Right atrium auricular region (tissue), 2 donors: Measurements from ENCODE around the gene JMJD8. TPM values are rescaled to one million over a fixed set of nuclear protein-coding genes. Genes with fewer than 3 reads are reported as not detected.

ENCODE experiments used
- DNase-seq: peaks from one replicate; pipeline ENCODE4 v3.0.0-alpha.2; 2019; ENCODE audit warnings: low spot score
- H3K27ac ChIP-seq, 2 donors: fragments of 200-600 bp; sonication (generic); 1 replicate in 1 of 2; 2 replicates in 1 of 2; pipeline ENCODE4 v1.5.1; 2016 to 2019
- H3K27me3 ChIP-seq, 2 donors: fragments of 200-600 bp; sonication (generic); one replicate each; pipeline versions ENCODE4 v1.5.1 to v1.6.0; 2017 to 2019
- H3K36me3 ChIP-seq: fragments of 200-600 bp; sonication (generic); one replicate; pipeline ENCODE4 v1.5.1; 2016
- H3K4me1 ChIP-seq, 2 donors: fragments of 200-600 bp; sonication (generic); one replicate each; pipeline versions ENCODE4 v1.5.1 to v1.6.0; 2017 to 2019
- H3K4me3 ChIP-seq, 2 donors: fragments of 200-600 bp; sonication (generic); 1 replicate in 1 of 2; 2 replicates in 1 of 2; pipeline ENCODE4 v1.5.1; 2017 to 2019; ENCODE audit warnings: mild to moderate bottlenecking in 1 of 2, moderate library complexity in 1 of 2
- H3K9me3 ChIP-seq, 2 donors: fragments of 200-600 bp; sonication (generic); one replicate each; pipeline ENCODE4 v1.5.1; 2019
- total RNA-seq, 2 donors: library from RNA; depleted of rRNA; stranded (reverse); fragments of >200 nt; gene quantifications; one replicate each; pipeline ENCODE4 v1.1.0, GENCODE V29; 2016
- TF ChIP-seq, protein P1 (sequence below), 2 donors: fragments of 200-600 bp; sonication (generic); IDR thresholded peaks; one replicate each; pipeline ENCODE4 v1.5.1; 2019; ENCODE audit warnings: antibody characterized with exemption in 2 of 2

JMJD8 gene
- total RNA-seq, 2 donors from 2014 or later, result 76.4 to 82.1 TPM

DNA sequence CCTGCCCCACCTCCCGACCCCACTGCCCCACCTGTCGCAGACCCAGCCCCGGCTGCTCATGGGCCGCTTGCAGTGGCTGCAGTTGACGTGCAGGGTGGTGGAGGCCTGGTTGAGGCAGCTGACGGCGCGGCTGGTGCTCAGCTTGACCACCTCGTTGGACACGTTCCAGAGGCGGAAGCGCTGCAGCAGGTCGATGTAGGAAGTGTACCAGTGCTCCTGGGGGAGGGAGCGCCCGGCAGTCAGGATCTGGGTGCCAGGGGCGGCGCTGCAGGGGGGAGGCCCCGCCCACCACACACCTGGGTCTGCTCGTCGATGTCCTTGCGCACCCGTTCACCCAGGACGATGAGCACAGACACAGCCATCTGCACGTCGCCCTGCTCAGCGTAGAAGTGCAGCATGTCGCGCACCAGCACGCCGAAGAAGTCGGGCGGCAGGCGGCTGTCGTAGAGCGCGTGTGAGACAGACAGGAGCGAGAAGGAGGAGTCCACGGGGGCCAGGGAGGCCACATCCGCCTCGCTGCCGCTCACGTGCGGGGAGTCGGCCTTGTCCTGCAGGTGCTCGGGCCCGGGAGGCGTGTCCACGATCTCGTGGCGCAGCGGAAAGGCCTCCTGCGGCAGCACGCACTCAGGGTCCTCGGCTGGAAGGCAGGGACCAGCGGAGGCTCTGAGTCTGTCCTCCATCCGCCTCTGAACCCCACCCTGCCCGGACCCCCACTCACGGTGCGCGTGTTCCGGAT lies 995 bp upstream of the JMJD8 start:
- TF ChIP-seq, protein P1, sequence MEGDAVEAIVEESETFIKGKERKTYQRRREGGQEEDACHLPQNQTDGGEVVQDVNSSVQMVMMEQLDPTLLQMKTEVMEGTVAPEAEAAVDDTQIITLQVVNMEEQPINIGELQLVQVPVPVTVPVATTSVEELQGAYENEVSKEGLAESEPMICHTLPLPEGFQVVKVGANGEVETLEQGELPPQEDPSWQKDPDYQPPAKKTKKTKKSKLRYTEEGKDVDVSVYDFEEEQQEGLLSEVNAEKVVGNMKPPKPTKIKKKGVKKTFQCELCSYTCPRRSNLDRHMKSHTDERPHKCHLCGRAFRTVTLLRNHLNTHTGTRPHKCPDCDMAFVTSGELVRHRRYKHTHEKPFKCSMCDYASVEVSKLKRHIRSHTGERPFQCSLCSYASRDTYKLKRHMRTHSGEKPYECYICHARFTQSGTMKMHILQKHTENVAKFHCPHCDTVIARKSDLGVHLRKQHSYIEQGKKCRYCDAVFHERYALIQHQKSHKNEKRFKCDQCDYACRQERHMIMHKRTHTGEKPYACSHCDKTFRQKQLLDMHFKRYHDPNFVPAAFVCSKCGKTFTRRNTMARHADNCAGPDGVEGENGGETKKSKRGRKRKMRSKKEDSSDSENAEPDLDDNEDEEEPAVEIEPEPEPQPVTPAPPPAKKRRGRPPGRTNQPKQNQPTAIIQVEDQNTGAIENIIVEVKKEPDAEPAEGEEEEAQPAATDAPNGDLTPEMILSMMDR (IDR thresholded peaks at IDR 0.05), result no peak
- Histone ChIP-seq H3K9me3 (no peaks in the 10 kb centered on the region), H3K4me1 (peaks cover 0 to 65% of the 10 kb centered on the region in 2 donors), H3K27ac (no peak overlapping the region), H3K36me3 (peaks cover 29% of the 10 kb centered on the region), H3K27me3 (no peaks in the 10 kb centered on the region), H3K4me3 (peak overlapping the region in 1 of 2 donors; percentile 67)
- no peak for DNase-seq

DNA sequence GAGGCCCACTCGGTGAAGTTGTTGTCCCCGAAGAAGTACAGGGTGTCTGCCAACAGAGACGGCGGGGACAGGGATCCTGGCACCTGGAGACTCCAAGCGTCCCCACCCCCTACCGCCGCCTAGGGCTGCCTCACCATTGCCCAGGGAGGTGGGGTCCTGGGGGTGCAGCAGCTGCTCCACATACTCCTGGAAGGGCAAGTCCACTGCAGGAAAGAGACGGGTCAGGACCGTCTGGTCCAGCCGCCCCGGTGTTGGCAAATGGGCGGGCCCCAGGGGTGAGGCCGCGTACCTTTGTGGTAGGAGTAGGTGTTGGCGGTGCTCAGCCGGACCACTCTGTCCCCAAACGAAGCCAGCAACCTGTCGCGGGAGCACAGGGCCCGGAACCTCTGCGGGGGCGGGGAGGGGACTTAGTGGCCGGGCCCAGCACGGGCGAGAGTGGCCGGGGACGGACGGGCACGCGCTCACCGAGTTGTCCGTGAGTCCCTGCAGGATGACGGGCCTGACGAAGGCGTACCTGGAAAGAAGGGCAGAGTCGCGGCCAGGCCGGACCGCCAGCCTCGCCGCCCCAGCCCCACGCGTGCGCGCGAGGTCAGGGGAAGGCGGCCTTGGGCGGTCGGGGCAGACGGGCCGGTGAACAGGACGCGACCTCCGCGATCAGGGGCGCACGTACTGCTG lies 601 bp downstream of the JMJD8 start:
- Histone ChIP-seq H3K9me3 (no peaks in the 10 kb centered on the region), H3K4me1 (peaks cover 0 to 60% of the 10 kb centered on the region in 2 donors), H3K36me3 (peaks cover 29% of the 10 kb centered on the region), H3K27ac (peak overlapping the region; percentile 21 to 80), H3K4me3 (peak overlapping the region; percentile 54 to 67), H3K27me3 (no peaks in the 10 kb centered on the region)
- TF ChIP-seq, protein P1 (IDR thresholded peaks at IDR 0.05), result no peak
- DNase-seq, result no peak

DNA sequence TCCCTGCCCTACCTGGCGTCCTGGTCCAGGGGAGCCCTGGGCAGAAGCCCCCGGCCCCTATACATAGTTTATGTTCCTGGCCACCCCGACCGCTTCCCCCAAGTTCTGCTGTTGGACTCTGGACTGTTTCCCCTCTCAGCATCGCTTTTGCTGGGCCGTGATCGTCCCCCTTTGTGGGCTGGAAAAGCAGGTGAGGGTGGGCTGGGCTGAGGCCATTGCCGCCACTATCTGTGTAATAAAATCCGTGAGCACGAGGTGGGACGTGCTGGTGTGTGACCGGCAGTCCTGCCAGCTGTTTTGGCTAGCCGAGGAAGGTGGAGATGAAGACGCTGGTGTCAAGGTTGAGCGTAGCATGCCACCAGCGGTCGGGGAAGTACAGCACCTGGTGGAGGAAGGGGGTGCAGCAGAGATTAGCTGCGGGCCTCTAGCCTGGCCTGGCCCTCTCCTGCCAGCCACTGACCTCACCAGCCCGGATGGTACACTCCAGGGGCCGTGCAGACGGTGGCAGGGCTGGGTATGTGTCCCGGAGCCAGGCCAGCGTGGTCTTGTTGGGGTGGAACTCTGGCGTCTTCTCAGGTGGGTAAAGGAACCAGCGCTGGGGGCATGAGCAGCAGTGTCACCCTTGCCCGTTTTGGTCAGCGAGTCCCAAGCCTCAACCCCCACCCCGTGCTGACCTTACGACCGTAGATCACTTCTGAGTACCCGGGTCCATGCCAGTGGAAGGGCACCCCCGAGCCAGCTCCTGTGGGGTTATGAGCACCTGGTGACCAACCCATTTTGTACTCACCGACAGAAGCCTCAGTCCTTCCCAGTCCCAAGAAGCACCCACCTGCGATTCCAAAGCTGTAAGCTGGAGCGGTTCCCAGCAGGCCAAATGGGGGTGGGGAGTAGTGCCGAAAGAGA lies 1.4 kb downstream of the JMJD8 start:
- Histone ChIP-seq H3K4me3 (peak overlapping the region in 1 of 2 donors; percentile 67), H3K4me1 (peaks cover 0 to 59% of the 10 kb centered on the region in 2 donors), H3K27ac (no peak overlapping the region), H3K27me3 (no peaks in the 10 kb centered on the region), H3K9me3 (no peaks in the 10 kb centered on the region), H3K36me3 (peaks cover 29% of the 10 kb centered on the region)
- DNase-seq, result no peak
- TF ChIP-seq, protein P1 (IDR thresholded peaks at IDR 0.05), result no peak

DNA sequence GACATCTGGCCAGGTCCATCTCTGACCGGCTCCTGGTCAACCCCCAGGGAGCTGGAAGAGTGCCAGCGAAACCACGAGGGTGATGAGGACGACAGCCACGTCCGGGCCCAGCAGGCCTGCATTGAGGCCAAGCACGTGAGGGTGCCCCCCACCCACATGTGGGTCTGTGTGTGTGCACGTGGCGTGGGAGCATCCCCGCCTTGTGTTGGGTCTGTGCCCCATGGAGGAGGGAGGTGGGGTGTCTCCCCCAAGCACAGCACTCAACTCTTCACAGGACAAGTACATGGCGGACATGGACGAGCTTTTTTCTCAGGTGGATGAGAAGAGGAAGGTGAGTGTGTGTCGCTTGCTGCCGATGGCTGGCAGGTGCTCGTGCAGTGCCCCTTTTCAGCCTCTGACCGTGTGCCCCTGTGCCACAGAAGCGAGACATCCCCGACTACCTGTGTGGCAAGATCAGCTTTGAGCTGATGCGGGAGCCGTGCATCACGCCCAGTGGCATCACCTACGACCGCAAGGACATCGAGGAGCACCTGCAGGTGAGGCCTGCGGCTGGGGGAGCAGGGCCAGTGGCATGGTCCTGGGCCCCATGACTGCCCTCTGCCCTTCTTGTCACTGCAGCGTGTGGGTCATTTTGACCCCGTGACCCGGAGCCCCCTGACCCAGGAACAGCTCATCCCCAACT lies 2.2 kb downstream of the JMJD8 start:
- TF ChIP-seq, protein P1 (IDR thresholded peaks at IDR 0.05), result no peak
- Histone ChIP-seq H3K4me1 (peaks cover 0 to 59% of the 10 kb centered on the region in 2 donors), H3K27me3 (no peaks in the 10 kb centered on the region), H3K4me3 (peak overlapping the region in 1 of 2 donors; percentile 82), H3K27ac (no peak overlapping the region), H3K36me3 (peaks cover 24% of the 10 kb centered on the region), H3K9me3 (no peaks in the 10 kb centered on the region)
- DNase-seq, result no peak
